GM13977 (cell line): Measurements from ENCODE around the gene TASOR.

Experiments used
- DNase-seq: peaks from one replicate; pipeline ENCODE4 v3.0.0; 2012; ENCODE audit warnings: low spot score
- in situ Hi-C: fragments of 300-500 bp; cut with MboI; formaldehyde crosslinking; loops from one replicate; pipeline ENCODE4 v1.12.0; 2022; ENCODE audit warnings: low sequenced_read_pairs, low pct_unique_long_range_greater_than_20kb, mixed read lengths, inconsistent platforms; ENCODE audit not compliant: unreplicated experiment
- TF ChIP-seq, protein P1 (sequence below): IDR thresholded peaks from 2 replicates; pipeline ENCODE4 v1.5.1; 2012; ENCODE audit warnings: mild to moderate bottlenecking, control low read depth; ENCODE audit not compliant: insufficient read depth; ENCODE audit errors: extremely low read depth, missing control alignments

The TASOR gene

GRCh38 chr3:56667973-56668579, 15.0 kb downstream of the TASOR start:
- no peak for DNase-seq
- TF ChIP-seq, protein P1, sequence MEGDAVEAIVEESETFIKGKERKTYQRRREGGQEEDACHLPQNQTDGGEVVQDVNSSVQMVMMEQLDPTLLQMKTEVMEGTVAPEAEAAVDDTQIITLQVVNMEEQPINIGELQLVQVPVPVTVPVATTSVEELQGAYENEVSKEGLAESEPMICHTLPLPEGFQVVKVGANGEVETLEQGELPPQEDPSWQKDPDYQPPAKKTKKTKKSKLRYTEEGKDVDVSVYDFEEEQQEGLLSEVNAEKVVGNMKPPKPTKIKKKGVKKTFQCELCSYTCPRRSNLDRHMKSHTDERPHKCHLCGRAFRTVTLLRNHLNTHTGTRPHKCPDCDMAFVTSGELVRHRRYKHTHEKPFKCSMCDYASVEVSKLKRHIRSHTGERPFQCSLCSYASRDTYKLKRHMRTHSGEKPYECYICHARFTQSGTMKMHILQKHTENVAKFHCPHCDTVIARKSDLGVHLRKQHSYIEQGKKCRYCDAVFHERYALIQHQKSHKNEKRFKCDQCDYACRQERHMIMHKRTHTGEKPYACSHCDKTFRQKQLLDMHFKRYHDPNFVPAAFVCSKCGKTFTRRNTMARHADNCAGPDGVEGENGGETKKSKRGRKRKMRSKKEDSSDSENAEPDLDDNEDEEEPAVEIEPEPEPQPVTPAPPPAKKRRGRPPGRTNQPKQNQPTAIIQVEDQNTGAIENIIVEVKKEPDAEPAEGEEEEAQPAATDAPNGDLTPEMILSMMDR, result no peak
- in situ Hi-C loops, result no loop called here

- TF ChIP-seq, protein P1, result no peak
- DNase-seq, result no peak
- in situ Hi-C loops, result no loop called here
These were observed 18.2 kb downstream of the TASOR start for GRCh38 chr3:56664823-56665222.

- no peak for DNase-seq
- in situ Hi-C loops, result no loop called here
- TF ChIP-seq, protein P1, result no peak
These were observed 27.4 kb downstream of the TASOR start for GRCh38 chr3:56655709-56656108.

DNA sequence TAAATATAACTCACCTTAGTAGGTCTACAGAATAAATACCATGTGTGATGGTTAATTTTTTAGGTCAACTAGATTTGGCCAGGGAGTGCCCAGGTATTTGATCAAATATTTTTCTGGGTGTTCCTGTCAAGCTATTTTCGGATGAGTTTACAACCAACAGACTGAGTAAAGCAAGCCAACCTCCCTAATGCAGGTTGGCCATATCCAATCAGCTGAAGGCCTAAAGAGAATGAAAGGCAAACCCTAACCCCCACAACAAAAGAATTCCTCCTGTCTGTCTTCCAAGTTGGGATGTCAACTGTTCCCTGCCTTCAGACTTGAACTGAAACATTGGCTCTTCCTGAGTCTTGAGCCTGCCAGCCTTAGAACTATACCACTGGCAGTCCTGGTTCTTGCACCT, 28.6 kb downstream of the TASOR start:
- in situ Hi-C loops, result no loop called here
- TF ChIP-seq, protein P1, result no peak
- no peak for DNase-seq

DNA sequence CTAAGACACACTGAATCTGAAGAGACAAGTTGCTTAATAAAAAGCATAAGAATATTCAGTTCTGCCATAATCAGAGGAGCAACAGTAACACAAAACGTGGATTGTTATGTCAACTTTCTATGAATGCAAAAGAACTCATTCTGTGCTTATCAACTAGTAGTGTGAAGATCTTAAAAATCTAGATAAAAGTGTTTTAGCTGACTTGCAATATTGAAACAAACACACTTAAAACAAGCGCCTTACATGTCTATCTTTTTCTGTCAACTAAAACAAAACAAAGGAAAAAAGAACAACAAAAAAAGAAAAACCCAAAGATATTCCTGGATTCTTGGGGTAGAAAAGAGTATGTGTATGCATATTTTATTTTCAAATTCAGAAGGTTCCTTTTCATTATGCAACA, 37.7 kb downstream of the TASOR start:
- DNase-seq, result no peak
- in situ Hi-C loops, result no loop called here
- TF ChIP-seq, protein P1, result no peak

DNA sequence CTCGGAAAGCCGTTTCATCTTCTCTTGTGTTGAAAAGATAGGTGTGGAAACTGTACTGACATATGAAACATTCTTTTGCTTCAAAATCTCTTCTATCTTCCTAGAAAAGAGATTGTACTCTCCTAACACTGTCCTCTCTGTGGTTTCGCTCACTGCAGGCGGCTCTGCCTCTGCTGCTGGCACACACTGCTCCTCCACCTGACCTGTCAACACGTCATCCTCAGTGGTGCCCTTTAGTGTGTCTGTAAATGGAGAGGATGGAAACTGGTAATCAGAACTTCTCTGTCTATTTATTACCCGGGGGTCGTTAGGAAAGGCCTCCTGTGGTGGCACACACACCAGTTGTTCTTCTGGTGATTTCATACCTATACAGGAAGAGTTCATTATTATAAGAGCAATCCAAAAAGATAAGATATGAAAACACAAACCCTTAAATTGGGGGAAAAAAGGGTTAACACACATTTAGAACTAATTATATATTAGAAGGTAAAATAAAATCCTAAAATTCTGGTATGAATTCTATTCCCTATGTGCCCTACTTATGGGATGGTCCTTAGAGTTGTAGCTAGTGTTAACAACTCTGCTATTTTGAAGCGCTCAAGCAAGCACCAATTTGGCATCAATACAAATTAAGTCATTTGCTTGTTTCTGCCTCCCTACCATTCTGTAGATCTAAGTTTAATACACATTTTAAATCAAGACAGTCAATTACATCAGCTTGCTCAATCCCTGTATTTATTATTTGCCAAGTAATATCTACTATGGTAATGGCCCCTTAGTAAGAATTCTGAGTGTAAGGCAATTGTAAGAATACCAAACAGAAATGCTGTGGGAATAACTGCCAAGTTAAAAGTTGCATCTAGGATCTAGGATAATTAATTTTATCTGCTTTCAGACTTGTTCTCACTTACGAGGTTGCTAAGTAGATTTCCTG, 49.2 kb downstream of the TASOR start:
- DNase-seq, result no peak
- TF ChIP-seq, protein P1, result no peak
- in situ Hi-C loops, result no loop called here
